ENCODE data around the gene MSMP.

DNA sequence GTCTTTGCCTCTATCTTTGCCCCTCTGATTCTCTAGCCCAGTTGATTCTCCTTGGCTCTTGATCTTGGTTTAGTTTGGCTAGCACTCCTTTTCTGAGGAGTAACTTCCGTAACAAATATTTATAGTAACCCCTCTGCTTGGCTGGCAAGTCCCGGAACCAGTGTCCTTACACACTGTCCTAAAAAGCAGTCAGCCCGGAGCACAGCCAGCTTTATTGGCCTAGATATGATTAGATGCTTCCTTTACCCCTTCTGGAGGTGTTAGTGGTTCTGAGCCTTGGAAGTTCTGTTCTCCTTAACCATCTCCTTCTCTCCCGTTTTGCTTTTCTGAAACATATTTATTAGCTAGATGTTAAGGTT is 17.0 kb upstream of the MSMP start:
- TF ChIP-seq, protein P1, sequence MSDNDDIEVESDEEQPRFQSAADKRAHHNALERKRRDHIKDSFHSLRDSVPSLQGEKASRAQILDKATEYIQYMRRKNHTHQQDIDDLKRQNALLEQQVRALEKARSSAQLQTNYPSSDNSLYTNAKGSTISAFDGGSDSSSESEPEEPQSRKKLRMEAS (CRISPR knock-in tag; IDR thresholded peaks at IDR 0.05), result no peak
- TF ChIP-seq, protein P2, sequence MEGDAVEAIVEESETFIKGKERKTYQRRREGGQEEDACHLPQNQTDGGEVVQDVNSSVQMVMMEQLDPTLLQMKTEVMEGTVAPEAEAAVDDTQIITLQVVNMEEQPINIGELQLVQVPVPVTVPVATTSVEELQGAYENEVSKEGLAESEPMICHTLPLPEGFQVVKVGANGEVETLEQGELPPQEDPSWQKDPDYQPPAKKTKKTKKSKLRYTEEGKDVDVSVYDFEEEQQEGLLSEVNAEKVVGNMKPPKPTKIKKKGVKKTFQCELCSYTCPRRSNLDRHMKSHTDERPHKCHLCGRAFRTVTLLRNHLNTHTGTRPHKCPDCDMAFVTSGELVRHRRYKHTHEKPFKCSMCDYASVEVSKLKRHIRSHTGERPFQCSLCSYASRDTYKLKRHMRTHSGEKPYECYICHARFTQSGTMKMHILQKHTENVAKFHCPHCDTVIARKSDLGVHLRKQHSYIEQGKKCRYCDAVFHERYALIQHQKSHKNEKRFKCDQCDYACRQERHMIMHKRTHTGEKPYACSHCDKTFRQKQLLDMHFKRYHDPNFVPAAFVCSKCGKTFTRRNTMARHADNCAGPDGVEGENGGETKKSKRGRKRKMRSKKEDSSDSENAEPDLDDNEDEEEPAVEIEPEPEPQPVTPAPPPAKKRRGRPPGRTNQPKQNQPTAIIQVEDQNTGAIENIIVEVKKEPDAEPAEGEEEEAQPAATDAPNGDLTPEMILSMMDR (IDR thresholded peaks at IDR 0.05), result no peak
- no peak for TF ChIP-seq HMGXB4 (CRISPR knock-in tag; IDR thresholded peaks at IDR 0.05)
- no peak for TF ChIP-seq FOXK1 (CRISPR knock-in tag; IDR thresholded peaks at IDR 0.05)
- TF ChIP-seq JUN (CRISPR knock-in tag; IDR thresholded peaks at IDR 0.05), result no peak

Measured in WTC11 (cell line).